GM19351 (cell line): ENCODE data around the gene RABL3.
A peak's percentile ranks its signal among the peaks of the same experiment; 100 is the strongest.
"Not testable (repeated sequence)": the region's sequence is repeated elsewhere in the genome, so short reads cannot be mapped to it uniquely, and the experiment has no call there.

Experiments used
- ATAC-seq: cut with Tn5 transposase; IDR thresholded peaks from one replicate; pipeline ENCODE4 v1.9.1; 2021; ENCODE audit warnings: mild to moderate bottlenecking, moderate library complexity; ENCODE audit not compliant: unreplicated experiment

RABL3 gene, protein sequence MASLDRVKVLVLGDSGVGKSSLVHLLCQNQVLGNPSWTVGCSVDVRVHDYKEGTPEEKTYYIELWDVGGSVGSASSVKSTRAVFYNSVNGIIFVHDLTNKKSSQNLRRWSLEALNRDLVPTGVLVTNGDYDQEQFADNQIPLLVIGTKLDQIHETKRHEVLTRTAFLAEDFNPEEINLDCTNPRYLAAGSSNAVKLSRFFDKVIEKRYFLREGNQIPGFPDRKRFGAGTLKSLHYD

DNA sequence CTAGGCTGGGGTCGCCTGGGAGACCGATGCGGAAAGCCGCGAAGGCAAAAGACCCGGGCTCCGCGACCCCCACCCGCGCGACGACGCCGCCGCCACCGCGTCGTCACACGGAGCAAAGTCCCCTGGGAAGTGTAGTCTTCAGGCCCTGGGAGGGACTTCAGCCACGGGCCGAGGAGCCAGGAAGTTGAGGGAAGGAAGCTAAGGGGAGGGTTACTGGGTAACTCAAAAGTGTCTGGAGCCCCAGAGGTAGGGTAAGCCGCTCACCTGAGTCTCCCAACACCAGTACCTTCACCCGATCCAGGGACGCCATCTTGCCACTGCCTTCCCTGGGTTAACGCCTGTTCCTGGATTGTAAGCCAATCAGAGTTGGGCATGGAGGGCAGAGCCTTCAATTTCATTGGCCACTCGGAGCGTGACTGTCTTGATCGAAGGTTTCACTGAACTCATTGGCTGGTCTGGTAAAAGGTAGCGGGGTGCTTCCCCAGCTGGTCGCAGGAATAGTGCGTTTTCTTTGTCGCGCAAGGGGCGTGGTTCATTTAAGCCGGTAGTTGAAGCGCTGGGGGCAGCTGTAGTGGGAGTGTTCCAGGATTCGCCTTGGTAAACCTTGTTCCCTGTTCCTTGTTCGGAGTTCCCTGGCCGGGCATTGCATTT is at the start of gene RABL3, which contains the start of gene GTF2E1:
Gene RABL3, minus strand, starts transcription at position 319 of the 651 bp plus-strand sequence. Its CDS starts 9 bp downstream, at position 310.
Gene GTF2E1, plus strand, starts transcription at position 547 of the 651 bp plus-strand sequence. CDS start 7,809 bp downstream, outside the sequence.
- ATAC-seq = peak; percentile 96

DNA sequence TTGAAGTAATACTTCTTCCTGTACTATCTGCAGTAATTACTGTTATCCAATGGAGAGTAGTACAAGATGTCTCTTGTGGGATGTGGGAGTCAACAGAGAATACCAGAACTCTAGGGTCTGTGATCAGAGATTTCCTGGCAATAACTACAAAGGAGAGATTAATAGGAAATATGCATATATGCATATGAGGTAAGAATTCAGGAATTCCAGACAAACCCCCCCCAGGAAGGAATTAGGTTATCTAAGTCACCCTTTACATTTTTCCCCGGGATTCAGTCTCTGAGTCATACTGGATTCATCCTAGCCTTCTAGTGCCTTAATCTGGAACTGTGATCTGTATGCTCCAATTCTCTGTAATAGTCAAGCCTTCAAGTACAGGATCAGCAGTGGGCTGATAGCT is 49.6 kb upstream of the RABL3 start:
- ATAC-seq = no peak

DNA sequence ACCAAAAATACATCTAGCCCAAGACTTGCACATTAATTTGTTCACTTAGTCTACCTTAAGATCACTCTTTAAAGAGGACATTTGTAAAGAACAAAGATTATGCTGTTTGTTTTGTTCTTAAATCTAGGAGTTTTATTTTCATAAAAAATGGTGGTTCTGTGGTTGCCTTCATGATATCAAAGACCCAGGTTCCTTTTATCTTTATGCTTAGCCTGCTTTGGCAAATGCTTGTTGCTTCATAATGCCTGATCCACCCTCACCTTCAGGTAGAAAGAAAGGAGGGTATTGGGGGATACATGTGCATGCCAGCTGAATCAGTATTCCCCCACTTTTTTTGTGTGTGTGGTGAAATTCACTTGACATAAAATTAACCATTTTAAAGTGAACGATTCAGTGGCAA is 48.7 kb upstream of the RABL3 start:
- ATAC-seq = no peak

DNA sequence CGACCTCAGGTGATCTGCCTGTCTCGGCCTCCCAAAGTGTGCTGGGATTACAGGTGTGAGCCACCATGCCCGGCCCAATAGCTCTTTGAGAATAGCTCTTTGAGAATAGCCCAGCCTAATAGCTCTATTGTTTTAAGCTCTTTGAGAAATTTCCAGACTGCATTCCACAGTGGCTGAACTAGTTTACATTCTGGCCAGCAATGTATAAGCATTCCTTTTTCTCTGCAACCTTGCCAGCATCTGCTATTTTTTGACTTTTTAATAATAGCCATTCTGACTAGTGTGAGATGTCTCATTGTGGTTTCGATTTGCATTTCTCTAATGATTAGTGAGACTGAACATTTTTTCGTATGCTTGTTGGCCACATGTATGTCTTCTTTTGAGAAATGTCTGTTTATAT is 43.5 kb upstream of the RABL3 start:
- ATAC-seq = peak; percentile 55

DNA sequence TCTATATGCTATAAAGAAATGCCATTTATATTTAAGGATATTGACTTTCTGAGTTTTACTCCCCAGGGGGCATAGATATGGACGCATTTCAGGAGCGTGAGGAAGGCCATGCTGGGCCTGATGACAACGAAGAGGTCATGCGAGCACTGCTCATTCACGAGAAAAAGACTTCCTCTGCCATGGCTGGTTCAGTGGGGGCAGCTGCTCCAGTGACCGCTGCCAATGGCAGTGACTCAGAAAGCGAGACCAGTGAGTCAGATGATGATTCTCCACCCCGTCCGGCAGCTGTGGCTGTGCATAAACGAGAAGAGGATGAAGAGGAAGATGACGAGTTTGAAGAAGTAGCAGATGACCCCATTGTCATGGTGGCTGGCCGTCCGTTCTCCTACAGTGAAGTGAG is 38.7 kb upstream of the RABL3 start:
- peak; percentile 94 for ATAC-seq

DNA sequence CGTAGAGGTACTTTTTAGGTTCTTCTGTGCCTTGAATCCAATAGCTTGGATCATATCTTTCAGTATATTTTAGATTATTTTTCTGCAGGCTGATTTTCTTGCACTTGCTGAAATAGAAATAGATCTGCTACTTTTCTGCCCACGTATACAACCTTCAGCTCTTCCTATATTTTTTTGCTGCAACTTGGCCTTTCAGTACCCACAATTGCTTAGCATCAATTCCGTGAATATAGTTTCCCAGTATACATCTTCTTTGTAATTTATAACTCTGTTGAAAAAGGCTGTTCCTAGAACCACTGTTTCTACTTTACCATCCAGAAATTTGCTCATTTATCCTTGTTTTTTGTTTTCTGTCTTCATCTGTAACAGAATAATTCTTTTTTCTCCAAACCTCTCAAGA is 36.5 kb upstream of the RABL3 start:
- ATAC-seq = no peak

DNA sequence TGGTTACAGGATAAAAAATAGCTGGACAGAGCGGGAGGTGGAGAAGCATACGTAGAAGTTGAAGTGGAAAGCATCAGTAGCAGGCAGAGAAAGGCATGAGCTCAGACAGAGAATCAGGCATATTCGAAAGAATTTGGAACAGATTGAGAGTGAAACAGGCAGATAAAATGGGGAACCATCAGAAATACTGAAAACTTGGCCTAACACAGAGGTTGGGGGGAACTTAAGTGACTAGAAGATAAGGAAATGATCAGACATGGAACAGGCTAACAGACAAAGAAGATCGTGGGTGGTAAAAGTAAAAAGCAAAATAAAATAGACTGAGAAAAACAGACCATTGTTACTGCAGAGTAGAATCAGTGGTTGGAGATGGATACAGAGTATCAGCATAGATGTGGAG is 33.1 kb upstream of the RABL3 start:
- no peak for ATAC-seq

DNA sequence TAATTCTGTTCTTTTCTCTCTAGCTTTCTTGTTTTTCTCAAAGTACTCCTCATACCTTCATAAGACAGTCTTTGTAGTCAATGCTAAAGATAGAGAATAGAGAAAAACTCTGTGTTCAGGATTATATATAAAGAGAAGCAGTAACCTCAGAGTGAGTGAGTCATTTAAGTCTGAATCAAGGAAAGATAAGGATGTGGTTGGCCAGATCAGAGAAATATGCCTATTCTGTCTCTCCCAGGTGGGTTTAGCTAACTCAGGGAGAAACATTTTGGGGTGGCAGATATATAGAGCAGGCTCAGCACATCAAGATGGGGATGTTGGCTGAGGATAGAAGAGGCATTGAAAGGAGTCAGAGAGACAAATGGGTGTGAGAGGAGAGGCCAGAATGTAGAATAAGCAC is 31.6 kb upstream of the RABL3 start:
- ATAC-seq = peak; percentile 87

DNA sequence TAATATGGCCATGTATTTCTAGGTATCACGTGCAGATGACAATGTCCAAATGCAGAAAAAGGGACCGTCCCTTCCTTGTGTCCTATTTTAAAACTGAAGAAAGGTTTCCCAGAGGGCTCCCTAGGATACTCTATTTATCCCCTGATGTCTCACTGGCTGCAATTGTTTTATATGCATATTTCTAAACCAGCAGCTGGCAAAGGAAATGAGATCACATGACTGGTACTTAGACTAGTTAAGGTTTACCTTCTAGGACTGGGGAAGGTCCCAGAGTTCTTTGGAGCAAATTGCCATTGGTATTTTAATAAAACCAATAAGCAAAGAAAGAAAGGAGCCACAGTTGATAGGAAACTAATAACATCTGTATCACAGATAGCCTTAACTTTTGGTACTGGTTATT is 29.8 kb upstream of the RABL3 start:
- no peak for ATAC-seq

DNA sequence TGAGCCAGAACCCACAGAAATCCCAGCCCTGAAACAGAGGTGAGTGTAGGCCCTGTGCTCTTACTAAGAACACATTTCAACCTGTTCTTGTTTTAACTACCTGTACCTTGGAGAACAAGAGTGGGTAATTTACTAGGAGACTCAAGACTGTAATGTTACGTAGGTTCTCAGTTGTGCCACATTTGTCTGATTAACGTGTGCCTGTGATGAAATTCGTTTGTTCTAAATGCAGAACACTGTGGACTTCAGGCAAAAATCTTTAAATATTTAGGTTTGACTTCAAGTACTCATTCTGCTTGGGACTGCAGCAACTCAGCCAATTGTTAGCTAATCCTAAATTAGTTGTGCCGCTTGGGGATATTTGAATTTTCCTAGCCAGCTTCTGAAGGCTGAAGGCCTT is 28.6 kb upstream of the RABL3 start:
- ATAC-seq = no peak

DNA sequence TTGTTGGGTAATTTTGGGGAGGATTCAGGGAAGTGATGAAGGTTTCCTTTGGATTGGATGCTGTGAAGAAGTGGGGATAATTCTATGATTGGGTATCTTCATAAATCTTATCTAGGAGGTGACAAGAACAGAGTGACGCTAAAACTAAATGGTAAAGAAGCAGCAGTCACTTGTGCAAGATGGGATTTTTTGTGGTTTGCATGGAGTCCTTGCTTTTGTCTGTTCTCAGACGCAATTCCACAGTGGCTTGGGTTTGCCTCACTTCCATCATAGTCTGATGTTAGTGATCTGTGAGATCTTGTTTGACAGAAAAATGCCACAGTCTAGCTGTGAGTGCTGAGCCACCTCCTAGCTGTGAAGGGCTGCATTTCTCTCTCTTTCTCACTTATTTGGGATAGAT is 27.1 kb upstream of the RABL3 start:
- ATAC-seq = no peak

DNA sequence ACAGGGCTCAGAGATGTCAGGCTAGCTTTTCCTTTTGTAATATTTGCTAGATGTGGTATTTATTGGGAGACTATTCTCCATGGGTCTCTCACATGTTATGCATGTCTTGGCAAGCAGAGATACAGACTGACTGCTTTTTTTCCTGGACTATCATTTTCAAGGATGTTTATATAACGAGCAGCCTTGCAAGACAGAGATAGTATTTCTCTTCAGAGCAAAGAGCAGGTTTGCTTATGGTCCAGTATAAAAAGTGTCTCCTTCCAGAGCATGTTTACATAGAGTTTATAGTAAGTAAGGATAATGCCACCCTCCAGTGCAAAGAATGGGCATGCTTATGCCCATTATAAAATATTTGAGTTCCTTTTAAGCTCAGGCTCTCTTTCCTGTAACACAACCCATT is 24.8 kb upstream of the RABL3 start:
- ATAC-seq = no peak

DNA sequence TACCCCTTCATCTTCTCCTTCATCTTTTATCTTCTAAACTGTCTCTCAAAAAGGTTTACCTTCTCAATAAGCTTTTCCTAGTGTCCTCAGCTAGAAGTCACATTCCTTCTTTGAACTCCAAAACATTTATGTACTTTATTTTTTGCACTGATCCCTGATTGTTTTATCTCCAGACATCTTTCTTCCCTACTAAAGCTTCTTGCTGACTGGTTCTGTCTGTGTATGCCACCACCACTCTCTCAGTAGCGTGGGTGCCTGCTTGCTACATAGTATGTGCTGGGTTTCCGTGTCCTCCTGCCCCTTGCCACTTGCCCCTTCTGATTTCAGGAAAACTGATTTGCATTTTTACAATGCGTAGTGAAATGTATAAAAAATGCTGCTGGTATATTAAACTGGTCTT is 24.3 kb upstream of the RABL3 start:
- no peak for ATAC-seq

DNA sequence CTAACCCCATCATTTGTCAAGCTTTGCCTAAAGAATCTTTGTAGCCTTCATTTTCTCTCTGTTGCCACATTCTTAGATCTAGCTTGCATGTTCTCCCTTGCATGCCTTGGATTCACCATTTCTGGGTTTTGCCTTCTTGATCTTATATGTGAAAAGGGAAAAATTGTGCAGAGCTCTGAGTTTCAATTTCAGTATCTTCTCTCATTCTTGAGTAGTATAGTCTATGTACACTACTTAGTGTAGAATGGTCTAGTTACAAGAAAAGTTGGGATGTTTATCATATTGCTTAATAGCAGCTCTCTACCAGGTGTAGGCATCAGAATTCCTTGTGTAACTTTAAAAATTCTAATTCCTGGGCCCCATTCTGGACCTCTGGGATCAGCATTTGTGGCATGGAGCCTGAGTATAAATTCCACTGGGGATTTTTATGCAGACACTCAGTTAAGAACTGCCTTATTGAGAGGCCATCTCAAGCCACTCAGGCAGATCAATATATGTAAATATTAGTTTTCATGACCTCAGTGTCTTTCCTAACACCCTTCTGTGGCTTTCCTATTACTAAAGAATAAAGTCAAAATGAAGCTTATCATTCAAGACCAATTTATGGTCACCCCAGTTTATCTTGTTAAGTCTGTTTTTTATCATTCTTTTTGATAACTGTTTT is 23.6 kb upstream of the RABL3 start:
- peak; percentile 58 for ATAC-seq

DNA sequence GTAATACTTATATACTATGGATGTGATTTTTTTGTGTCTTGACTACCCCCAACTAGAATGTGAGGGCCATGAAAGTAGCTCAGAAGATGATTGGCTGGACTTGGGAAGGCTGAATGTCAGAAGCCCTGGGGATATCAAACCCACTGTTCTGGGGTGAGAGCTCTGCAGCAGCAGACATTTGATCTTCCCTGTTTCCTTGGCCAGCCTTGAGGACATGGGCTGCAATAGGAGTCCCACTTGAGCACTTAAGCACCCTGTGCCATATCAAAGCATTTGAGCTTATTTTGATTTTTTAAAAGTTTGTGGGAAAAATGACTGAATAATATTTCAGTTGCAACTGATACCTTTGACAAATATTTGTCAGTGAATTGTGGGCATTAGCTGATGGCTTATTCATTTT is 21.9 kb upstream of the RABL3 start:
- no peak for ATAC-seq

DNA sequence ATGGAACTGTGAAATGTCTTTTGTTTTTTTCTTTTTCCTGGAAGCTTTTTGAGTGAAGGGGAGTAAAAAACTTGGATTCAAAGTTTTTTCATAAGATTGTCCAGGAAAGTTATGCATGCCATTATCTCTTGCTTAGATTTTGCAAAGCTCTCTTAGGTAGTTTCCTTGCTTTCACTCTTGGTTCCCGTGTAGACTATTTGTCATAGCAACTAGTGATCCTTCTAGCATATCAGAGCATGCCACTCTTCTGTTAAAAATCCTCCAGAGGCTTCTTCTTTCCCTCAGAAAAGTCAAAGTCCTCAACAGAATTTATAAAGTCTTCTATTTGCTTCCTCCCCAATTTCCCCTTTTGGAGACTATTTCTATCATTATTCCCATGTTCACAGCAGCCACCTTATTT is 21.3 kb upstream of the RABL3 start:
- ATAC-seq = peak; percentile 76

DNA sequence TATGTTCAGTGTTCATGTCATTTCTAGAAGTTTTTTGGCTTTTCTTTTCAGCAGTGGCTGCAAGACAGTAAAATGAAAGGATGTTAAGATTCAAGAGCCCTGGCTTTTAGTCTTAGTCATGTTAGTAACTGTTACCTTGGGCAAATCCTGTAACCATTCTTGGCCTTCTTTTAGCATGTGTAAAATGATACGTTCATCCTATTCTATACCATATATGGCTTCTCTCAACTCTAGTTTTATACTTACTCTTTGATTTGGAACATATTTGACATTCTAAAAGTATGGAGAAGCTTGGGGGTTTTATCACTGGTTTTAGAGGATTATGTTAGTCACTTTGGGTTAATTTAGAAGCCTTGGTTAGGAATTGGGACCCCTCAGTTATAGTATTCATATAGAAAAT is 20.3 kb upstream of the RABL3 start:
- no peak for ATAC-seq

DNA sequence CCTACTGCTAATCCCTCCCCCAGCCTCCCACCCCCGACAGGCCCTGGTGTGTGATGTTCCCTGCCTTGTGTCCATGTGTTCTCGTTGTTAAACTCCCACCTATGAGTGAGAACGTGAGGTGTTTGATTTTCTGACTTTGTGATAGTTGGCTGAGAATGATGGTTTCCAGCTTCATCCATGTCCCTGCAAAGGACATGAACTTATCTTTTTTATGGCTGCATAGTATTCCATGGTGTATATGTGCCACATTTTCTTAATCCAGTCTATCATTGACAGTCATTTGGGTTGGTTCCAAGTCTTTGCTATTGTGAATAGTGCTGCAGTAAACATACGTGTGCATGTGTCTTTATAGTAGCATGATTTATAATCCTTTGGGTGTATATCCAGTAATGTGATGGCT is 16.2 kb upstream of the RABL3 start:
- not testable (repeated sequence) for ATAC-seq

DNA sequence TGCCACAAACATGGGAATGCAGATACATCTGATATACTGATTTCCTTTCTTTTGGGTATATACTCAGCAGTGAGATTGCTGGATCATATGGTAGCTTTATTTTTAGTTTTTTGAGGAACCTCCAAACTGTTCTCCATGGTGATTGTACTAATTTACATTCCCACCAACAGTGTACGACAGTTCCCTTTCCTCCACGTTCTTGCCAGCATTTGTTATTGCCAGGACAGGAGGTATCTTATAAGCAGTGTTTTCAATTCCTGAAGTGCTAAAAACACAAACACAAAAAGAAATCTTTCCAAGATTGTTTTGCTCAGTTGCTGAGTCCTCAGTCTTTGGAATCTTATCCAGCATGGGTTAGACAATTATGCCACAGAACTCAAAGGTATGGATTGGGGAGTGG is 13.7 kb upstream of the RABL3 start:
- no peak for ATAC-seq

DNA sequence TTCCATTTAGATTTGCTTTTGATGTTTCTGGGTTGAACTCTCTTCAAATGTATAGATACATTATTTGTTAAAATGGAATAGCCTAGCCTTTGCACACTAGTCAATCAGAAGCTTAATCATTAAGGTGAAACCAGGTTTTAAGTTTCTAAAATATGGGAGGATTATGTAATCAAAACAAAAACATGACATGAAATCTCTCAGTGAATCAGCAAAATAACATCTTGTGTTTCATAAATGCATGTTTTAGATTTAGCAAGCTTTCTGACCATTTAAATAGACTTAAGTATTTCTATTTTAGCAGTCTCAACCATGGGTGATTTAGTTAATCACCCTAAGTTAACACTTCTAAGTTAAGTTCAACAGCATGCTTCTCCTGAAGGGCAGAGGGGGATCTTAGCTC is 11.5 kb upstream of the RABL3 start:
- ATAC-seq = no peak

DNA sequence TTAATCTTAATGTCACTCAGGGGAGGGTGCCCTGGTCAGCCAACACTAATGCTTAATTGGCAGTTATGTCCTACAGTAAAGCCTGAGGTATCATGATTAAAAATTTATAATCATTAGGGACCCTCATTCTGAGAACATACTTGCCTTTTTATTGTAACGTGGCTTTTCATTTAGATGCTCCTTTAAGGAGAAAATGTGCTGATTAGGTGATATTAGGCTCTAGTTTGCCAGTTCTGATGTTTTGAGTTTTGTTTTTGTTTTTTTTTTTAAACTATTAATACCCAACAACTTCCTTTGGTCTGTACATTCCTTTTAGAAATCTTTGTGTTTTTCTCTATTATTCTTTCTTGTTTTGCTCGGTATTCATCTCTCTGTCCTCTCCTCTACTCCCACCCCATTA is 10.5 kb upstream of the RABL3 start:
- ATAC-seq = no peak

DNA sequence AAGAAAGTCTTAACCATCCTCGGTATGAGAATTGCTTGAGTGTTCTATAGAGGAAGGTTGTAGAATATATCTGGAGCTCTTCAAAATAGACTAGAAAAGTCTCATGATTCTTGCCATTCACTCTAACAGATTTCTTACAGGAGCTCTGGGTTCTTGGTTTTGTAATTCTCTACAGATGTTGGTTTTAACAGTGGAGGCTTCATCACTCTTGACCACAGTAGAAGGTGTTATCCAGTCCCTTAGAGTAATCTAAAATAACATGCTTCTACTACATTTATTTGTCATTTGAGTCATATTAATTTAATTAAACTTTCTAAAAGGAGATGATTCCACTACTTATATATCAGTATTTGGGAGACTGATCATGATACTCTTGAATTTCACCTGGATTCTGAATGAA is 9.9 kb upstream of the RABL3 start:
- ATAC-seq = no peak
